HG02870 (cell line): ENCODE data around the gene HFE.
A peak's percentile ranks its signal among the peaks of the same experiment; 100 is the strongest.
"Not testable (repeated sequence)": the region's sequence is repeated elsewhere in the genome, so short reads cannot be mapped to it uniquely, and the experiment has no call there.

Experiments
- ATAC-seq: cut with Tn5 transposase; IDR thresholded peaks from one replicate; pipeline ENCODE4 v1.9.1; 2021; ENCODE audit warnings: mild to moderate bottlenecking, moderate library complexity; ENCODE audit not compliant: unreplicated experiment

The HFE gene

GRCh38 chr6:26105842-26106241 is 18.6 kb downstream of the HFE start:
- no peak for ATAC-seq

- no peak for ATAC-seq
These were observed 20.7 kb downstream of the HFE start for GRCh38 chr6:26107935-26108334.

- no peak for ATAC-seq
These were observed 22.5 kb downstream of the HFE start for GRCh38 chr6:26109772-26110171.

GRCh38 chr6:26113570-26113969 is 26.3 kb downstream of the HFE start:
- no peak for ATAC-seq

- ATAC-seq, result no peak
These were observed 28.0 kb downstream of the HFE start for GRCh38 chr6:26115226-26115625.

- no peak for ATAC-seq
These were observed 29.0 kb downstream of the HFE start for GRCh38 chr6:26116267-26116666.

- ATAC-seq, result no peak
These were observed 31.8 kb downstream of the HFE start for GRCh38 chr6:26118999-26119398.

GRCh38 chr6:26120115-26120514 is 32.9 kb downstream of the HFE start:
- not testable (repeated sequence) for ATAC-seq

GRCh38 chr6:26120807-26121140 is 33.5 kb downstream of the HFE start:
- ATAC-seq, result no peak

- no peak for ATAC-seq
These were observed 34.1 kb downstream of the HFE start for GRCh38 chr6:26121141-26122004.

- ATAC-seq, result no peak
These were observed 34.8 kb downstream of the HFE start for GRCh38 chr6:26122005-26122388.

GRCh38 chr6:26122402-26122792 is 35.2 kb downstream of the HFE start:
- ATAC-seq, result no peak

GRCh38 chr6:26122793-26123674 is 35.8 kb downstream of the HFE start:
- ATAC-seq, result peak; percentile 42

- no peak for ATAC-seq
These were observed 36.4 kb downstream of the HFE start for GRCh38 chr6:26123675-26123946.

GRCh38 chr6:26123947-26124780 is 36.9 kb downstream of the HFE start:
- ATAC-seq, result peak; percentile 83

- ATAC-seq, result no peak
These were observed 37.8 kb downstream of the HFE start for GRCh38 chr6:26124781-26125685.

- ATAC-seq, result no peak
These were observed 39.4 kb downstream of the HFE start for GRCh38 chr6:26126394-26127235.

- ATAC-seq, result no peak
These were observed 41.0 kb downstream of the HFE start for GRCh38 chr6:26128013-26128771.

GRCh38 chr6:26129656-26130055 is 42.4 kb downstream of the HFE start:
- no peak for ATAC-seq
